BJ (cell line): ENCODE measurements around the gene UCN3. TPM values are rescaled to one million over a fixed set of nuclear protein-coding genes. Genes with fewer than 3 reads are reported as not detected.

Experiments used
- CTCF ChIA-PET: fragments of 350-600 bp; formaldehyde crosslinking; extraction: SDS; loops from one replicate; lab custom pipeline; 2021; ENCODE audit warnings: antibody characterized with exemption, inconsistent platforms; lab: Yijun Ruan, JAX
- POLR2A ChIA-PET: fragments of 300-600 bp; sonication (Branson Sonifier 250); formaldehyde crosslinking; extraction: SDS; loops from one replicate; lab custom pipeline; 2021; ENCODE audit warnings: antibody characterized with exemption; lab: Charles Lee
- DNase-seq: peaks from one replicate; pipeline ENCODE4 v3.0.0-alpha.2; 2011; ENCODE audit warnings: low read depth
- H3K27me3 ChIP-seq: 2 replicates; pipeline ENCODE4 v1.6.0; 2011; ENCODE audit warnings: low read length; ENCODE audit not compliant: control insufficient read depth, insufficient read depth
- H3K36me3 ChIP-seq: 2 replicates; pipeline ENCODE4 v1.5.1; 2011; ENCODE audit warnings: low read length; ENCODE audit not compliant: control insufficient read depth, insufficient read depth
- H3K4me3 ChIP-seq: 2 replicates; pipeline ENCODE4 v1.5.1; 2011; ENCODE audit warnings: low read depth, mild to moderate bottlenecking, control low read depth, low read length
- CTCF ChIP-seq: IDR thresholded peaks from 2 replicates; pipeline ENCODE4 v1.5.1; 2011; ENCODE audit warnings: low read depth, mild to moderate bottlenecking, control low read depth, inconsistent platforms, low read length, moderate library complexity; ENCODE audit not compliant: insufficient read depth
- polyA plus RNA-seq: library from polyadenylated mRNA; depleted of rRNA; stranded (reverse); fragments of >200 nt; gene quantifications from 2 replicates; pipeline ENCODE4 v1.2.3, GENCODE V29; 2011; rRNA removed

The UCN3 gene
- polyA plus RNA-seq, 1 experiment: not detected

- DNase-seq: no peak
- Histone ChIP-seq H3K36me3 (no peaks in the 10 kb centered on the region), H3K27me3 (no peaks in the 10 kb centered on the region), H3K4me3 (no peak overlapping the region)
- ChIA-PET POLR2A (no interaction called here), CTCF (interaction anchor here (1.3 to 3.0 kb wide), 7 partner anchors 9 to 609 kb away, joined by 4 to 13 read pairs (median 8); no protein-coding TSS in a partner anchor)
- TF ChIP-seq CTCF: no peak
Observed at GRCh38 chr10:5423771-5424170, 59.0 kb downstream of the UCN3 start.

Other genes starting within 250 kb of the UCN3 start
- gene AKR1C8, start 179.8 kb upstream of the UCN3 start, polyA plus RNA-seq: not detected in 2 replicates
- gene AKR1C4, start 168.1 kb upstream of the UCN3 start, polyA plus RNA-seq: not detected in 2 replicates
- not detected in 2 replicates for gene TUBAL3, start 39.9 kb downstream of the UCN3 start, polyA plus RNA-seq
- gene NET1, start 47.6 kb downstream of the UCN3 start, polyA plus RNA-seq: 62.5 and 70.1 TPM in 2 replicates
- gene CALML5, start 134.6 kb downstream of the UCN3 start, polyA plus RNA-seq: not detected in 2 replicates
- gene CALML3, start 160.0 kb downstream of the UCN3 start, polyA plus RNA-seq: not detected in 2 replicates